ENCODE results near the gene MCTP1.

The MCTP1 gene

GRCh38 chr5:94900006-94900505, 384.8 kb downstream of the MCTP1 start:
- no peak for DNase-seq (ENCODE audit: low spot score)

GRCh38 chr5:94893412-94894135, 391.3 kb downstream of the MCTP1 start:
- DNase-seq (ENCODE audit: low spot score): no peak
- no peak overlapping the region for H3K27ac ChIP-seq (ENCODE audit: poor library complexity, severe bottlenecking)
- no peaks in the 10 kb centered on the region for H3K4me1 ChIP-seq (ENCODE audit: insufficient read depth, poor library complexity, severe bottlenecking)
- H3K9me3 ChIP-seq (ENCODE audit: severe bottlenecking): no peaks in the 10 kb centered on the region
- H3K4me3 ChIP-seq (ENCODE audit: severe bottlenecking): no peak overlapping the region
- H3K27me3 ChIP-seq (ENCODE audit: insufficient read depth, poor library complexity, severe bottlenecking): no peaks in the 10 kb centered on the region
- TF ChIP-seq CTCF (IDR thresholded peaks at IDR 0.05; ENCODE audit: poor library complexity, severe bottlenecking): peak; percentile 33
- ATAC-seq (ENCODE audit: low read depth): no peak
- H3K36me3 ChIP-seq (ENCODE audit: low read depth): no peaks in the 10 kb centered on the region

More at GRCh38 chr5:94900006-94900505, 384.8 kb downstream of the MCTP1 start:
- H3K36me3 ChIP-seq (ENCODE audit: low read depth): no peaks in the 10 kb centered on the region
- H3K4me1 ChIP-seq (ENCODE audit: insufficient read depth, poor library complexity, severe bottlenecking): peaks cover 9% of the 10 kb centered on the region
- no peaks in the 10 kb centered on the region for H3K9me3 ChIP-seq (ENCODE audit: severe bottlenecking)
- no peak for TF ChIP-seq CTCF (IDR thresholded peaks at IDR 0.05; ENCODE audit: poor library complexity, severe bottlenecking)
- H3K27me3 ChIP-seq (ENCODE audit: insufficient read depth, poor library complexity, severe bottlenecking): no peaks in the 10 kb centered on the region
- no peak overlapping the region for H3K4me3 ChIP-seq (ENCODE audit: severe bottlenecking)
- ATAC-seq (ENCODE audit: low read depth): no peak
- no peak overlapping the region for H3K27ac ChIP-seq (ENCODE audit: poor library complexity, severe bottlenecking)

- H3K36me3 ChIP-seq (ENCODE audit: low read depth): no peaks in the 10 kb centered on the region
- no peak overlapping the region for H3K4me3 ChIP-seq (ENCODE audit: severe bottlenecking)
- H3K9me3 ChIP-seq (ENCODE audit: severe bottlenecking): no peaks in the 10 kb centered on the region
- H3K4me1 ChIP-seq (ENCODE audit: insufficient read depth, poor library complexity, severe bottlenecking): no peaks in the 10 kb centered on the region
- ATAC-seq (ENCODE audit: low read depth) (no peak), DNase-seq (ENCODE audit: low spot score) (no peak)
- no peak for TF ChIP-seq CTCF (IDR thresholded peaks at IDR 0.05; ENCODE audit: poor library complexity, severe bottlenecking)
- H3K27me3 ChIP-seq (ENCODE audit: insufficient read depth, poor library complexity, severe bottlenecking): no peaks in the 10 kb centered on the region
- H3K27ac ChIP-seq (ENCODE audit: poor library complexity, severe bottlenecking): no peak overlapping the region
Measured at GRCh38 chr5:94891972-94892371, 392.9 kb downstream of the MCTP1 start.

GRCh38 chr5:94891565-94891964, 393.3 kb downstream of the MCTP1 start:
- H3K9me3 ChIP-seq (ENCODE audit: severe bottlenecking): no peaks in the 10 kb centered on the region
- ATAC-seq (ENCODE audit: low read depth): no peak
- no peak overlapping the region for H3K4me3 ChIP-seq (ENCODE audit: severe bottlenecking)
- H3K27ac ChIP-seq (ENCODE audit: poor library complexity, severe bottlenecking): no peak overlapping the region
- no peak for TF ChIP-seq CTCF (IDR thresholded peaks at IDR 0.05; ENCODE audit: poor library complexity, severe bottlenecking)
- H3K36me3 ChIP-seq (ENCODE audit: low read depth): no peaks in the 10 kb centered on the region
- H3K4me1 ChIP-seq (ENCODE audit: insufficient read depth, poor library complexity, severe bottlenecking): no peaks in the 10 kb centered on the region
- H3K27me3 ChIP-seq (ENCODE audit: insufficient read depth, poor library complexity, severe bottlenecking): no peaks in the 10 kb centered on the region
- no peak for DNase-seq (ENCODE audit: low spot score)

- Histone ChIP-seq H3K27me3 (ENCODE audit: insufficient read depth, poor library complexity, severe bottlenecking) (no peaks in the 10 kb centered on the region), H3K4me1 (ENCODE audit: insufficient read depth, poor library complexity, severe bottlenecking) (no peaks in the 10 kb centered on the region), H3K9me3 (ENCODE audit: severe bottlenecking) (no peaks in the 10 kb centered on the region), H3K4me3 (ENCODE audit: severe bottlenecking) (no peak overlapping the region), H3K27ac (ENCODE audit: poor library complexity, severe bottlenecking) (no peak overlapping the region), H3K36me3 (ENCODE audit: low read depth) (no peaks in the 10 kb centered on the region)
- ATAC-seq (ENCODE audit: low read depth): no peak
- TF ChIP-seq CTCF (IDR thresholded peaks at IDR 0.05; ENCODE audit: poor library complexity, severe bottlenecking): no peak
- DNase-seq (ENCODE audit: low spot score): no peak
Measured at GRCh38 chr5:94890907-94891306, 394.0 kb downstream of the MCTP1 start.

Measured in RWPE2 (cell line).